Muscle of arm (tissue), 12 donors: ENCODE results near the gene SCAANT1. TPM values are rescaled to one million over a fixed set of nuclear protein-coding genes. Genes with fewer than 3 reads are reported as not detected.

Experiments
- DNase-seq: peaks from one replicate; pipeline ENCODE4 v3.0.0-alpha.2; 2013
- polyA plus RNA-seq, 12 donors: library from polyadenylated mRNA; unstranded; fragments of 120-200 nt; gene quantifications; one replicate each; pipeline ENCODE4 v1.2.1, GENCODE V29; 2013; ENCODE audit not compliant: insufficient read length in 12 of 12

SCAANT1 gene
- polyA plus RNA-seq, 12 donors = 0.51 to 2.0 (median 1.2) TPM; not detected in 5

DNA sequence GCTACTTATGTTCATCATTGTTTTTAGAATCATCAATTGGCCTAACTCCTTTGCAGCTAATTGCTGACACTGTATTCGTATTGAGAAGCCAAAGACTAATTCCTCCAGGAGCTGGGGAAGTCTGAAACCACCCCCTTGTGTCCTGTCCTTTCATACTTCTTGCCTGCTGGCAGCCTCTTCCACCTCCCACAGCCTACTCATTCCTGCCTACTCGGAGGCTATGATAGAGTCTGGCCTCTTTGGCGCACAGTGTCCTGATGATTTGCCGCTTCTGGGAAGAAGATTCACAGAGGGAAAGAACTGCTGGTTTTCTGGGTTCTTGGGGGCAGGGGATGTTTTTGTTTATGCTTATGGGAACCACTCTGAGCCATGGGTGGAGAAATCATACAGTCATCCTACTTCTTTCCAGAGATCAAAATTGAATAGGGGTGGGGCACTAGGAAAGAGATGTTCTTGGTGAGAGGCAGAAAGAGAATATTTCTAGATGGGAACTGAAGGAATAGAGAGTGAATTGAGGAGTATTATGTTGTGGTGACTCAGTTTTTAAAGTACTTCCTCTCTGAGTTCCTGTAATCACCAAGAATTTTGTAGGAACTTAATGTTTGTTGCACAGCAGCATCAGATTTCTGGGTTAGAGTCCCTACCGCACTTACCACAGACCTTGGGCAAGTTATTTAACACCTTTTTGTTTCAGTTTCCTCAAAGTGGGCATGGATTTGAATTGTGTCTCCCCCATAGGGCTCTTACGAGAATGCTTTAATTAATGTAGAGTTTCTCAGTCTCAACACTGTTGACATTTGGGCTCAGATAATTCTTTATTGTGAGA, 22.1 kb upstream of the SCAANT1 start:
- no peak for DNase-seq

GRCh38 chr3:63933459-63933858, 21.3 kb upstream of the SCAANT1 start:
- DNase-seq = no peak

DNA sequence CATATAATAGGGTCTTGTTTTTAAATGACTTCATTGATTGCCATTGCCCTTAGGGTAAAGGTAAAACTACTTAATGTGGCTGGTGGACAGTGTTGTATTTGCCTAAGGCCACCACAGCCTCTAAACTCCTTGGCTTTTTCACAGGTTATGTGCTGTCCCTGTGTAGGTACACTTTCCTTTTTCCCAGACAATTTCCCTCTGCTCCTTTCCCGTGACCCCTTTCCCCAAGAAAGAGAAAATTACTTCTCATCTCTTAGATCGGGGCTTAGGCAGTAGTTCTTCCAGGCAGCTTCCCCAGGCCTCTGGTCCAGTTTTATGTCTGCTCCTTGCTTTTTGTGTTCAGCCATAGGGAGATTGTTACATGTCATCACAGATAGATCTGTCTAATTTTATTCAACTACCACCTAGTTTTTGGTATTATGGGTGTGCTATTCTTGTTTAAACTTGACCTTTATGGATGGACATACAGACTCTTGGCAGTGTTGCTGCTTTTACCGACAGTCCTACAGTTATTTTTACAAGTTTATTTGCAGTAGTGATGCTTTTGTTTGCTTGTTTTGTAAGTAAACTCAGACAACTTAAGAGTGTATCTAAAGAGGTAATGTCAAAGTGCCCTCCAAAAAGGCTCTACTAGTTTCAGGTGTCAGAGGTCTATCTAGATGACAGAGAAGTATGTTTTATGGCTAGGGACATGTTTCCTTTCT, 20.5 kb upstream of the SCAANT1 start:
- no peak for DNase-seq

- no peak for DNase-seq
These were observed 19.1 kb upstream of the SCAANT1 start for GRCh38 chr3:63931290-63931689.

DNA sequence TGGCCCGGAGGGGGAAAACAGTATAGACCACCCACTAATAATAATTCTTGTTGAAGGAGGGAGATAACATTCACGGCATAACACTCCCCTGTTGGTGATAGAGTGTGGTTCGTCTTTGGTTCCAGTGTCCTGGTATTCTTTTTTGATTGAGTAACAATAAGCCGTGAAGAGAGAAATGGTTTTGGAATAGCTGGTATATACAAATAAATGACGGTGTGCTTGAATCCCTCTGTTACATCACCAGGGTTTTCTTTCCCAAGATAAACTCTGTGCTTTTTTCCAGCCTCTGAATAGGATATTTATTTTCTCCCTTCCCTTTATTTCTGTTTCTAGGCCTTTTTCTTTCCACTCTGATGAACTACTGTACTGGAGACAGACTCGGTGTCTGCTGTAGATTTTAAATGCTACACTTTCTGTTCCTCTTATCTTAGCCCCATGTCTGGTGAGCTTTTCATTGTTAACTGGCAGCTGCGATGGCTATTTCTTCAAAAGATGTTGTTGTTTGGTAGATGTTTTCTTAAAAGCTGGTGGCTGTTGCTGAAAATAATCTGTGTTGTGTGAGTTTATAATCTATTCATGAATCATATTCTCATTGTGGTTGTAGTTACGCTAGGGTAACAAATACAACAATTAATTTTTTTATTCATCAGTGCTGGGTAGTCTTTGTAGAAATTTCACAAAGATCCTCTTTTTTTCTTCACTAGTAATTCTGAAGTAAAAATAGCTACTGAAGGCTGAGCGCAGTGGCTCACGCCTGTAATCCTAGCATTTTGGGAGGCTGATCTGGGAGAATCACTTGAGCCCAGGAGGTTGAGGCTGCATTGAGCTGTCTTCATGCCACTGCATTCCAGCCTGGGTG, 15.5 kb upstream of the SCAANT1 start:
- DNase-seq = no peak

- DNase-seq = no peak
These were observed 14.1 kb upstream of the SCAANT1 start for GRCh38 chr3:63926309-63926708.

DNA sequence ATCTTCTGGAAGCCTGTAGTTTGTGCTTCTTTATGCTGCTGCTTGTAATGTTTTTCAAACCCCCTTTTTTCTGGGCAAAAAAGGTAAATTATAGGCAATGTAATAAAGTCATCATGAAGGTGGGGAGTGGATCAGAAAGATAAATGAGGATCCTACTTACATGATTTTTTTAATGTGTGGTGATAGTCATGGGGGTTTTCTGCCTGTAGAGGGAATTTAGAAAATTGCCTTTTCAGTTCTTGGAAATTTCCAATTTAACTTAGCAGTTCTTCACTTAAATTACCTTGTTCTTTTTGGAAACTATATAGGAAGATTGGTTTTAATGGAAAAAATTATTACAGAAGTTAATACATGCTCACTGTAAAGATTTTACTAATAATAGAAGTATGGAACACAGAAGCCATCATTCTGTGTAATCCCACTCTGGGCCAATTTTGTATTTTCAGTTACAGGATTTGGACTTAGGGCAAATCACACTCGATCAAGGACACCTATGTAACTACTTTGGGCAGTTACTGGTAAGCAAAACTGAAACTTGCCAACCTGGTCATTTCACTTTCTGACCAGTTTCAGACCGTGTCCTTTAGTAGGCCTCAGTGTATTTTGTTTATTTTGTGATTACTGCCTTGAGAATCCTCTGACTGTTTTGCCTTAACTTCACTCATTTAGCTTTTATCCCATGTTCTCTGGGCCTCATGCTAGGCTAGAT, 10.5 kb upstream of the SCAANT1 start:
- DNase-seq = no peak

GRCh38 chr3:63921741-63922482, 9.7 kb upstream of the SCAANT1 start:
- no peak for DNase-seq

DNA sequence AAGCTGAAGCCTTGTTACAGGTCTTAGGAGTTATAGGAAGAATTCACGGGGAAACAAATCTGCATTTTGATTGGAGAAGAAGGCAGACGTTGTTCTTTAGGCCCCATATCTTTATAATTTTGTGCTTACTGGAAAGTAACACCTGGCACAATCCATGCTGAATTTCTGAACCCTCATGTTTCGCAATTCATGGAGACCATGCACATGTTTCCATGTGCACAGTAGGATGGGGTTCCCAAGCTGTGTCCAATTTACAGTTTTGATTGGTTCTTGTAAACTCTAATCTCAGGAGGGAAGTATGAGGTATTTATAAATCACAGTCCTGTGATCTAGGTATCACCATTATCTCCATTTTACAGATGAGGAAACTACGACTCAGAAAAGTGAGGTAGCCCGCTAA, 7.8 kb upstream of the SCAANT1 start:
- DNase-seq = no peak

DNA sequence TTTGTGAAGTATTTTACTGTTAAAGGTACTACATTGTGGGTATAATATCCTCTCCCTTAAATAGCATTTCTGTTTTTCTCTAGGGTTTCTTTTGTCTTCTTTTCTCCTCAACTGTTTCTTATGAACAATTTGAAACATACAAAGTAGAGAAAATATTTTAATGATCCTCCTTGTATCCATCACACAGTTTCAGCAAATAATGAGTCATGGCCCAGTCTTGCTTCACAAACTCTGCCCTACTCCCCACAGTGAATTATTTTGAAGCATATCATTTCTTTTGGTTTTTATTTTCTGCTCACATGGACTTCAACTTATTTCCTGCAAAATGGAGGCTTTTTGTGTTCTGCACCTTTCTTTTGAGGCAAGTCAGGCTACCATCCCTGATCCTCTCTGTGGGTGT, 6.1 kb upstream of the SCAANT1 start:
- DNase-seq = no peak

DNA sequence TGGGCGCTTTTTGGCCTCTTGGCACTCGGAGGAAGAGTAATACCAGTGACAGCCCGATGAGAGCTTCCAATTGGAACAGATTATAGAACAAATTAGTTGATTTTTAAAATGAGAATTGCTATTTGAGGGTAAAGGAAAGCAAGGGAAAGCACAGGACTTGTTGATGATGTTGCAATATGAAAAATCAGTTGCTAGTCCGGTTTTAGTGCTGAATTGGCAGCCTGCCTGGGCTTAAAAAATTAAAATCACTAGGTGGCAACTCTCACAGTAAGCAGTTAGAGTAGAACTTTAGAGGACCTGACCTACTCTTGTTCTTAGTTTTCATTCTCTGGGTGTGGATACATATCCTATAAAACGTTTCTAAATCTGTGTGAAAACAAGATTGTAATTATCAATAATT, 2.1 kb upstream of the SCAANT1 start:
- DNase-seq = no peak

DNA sequence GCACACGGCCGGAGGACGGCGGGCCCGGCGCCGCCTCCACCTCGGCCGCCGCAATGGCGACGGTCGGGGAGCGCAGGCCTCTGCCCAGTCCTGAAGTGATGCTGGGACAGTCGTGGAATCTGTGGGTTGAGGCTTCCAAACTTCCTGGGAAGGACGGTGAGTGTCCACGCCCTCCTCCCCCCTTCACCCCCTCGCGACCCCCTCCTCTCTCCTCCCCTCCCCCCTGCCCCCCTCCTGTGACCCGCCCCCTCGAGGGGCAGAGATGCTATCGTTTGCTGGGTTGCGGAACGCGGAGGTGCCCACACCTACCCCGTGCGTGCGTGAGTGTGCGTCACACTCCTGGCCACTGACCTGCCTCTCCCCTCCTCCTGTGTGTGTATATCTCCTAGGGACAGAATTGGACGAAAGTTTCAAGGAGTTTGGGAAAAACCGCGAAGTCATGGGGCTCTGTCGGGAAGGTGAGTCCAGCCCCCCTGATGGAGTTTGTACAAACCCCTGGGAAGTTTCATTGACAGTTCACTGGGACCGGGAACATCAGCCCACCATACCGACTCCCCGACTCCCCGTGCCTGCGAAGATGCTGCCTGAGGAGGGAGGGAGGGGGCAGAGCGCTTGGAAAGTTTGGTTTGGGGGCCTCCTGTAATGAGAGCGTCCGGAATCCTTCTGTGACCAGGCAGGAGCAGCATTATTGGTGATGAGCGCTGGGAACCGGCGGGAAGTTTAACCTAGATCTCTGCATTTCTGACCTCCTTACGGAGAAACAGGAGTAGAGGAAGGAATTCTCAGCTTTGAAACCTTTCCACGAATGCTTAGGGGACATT, 795 bp upstream of the SCAANT1 start:
- peak; percentile 53 for DNase-seq

DNA sequence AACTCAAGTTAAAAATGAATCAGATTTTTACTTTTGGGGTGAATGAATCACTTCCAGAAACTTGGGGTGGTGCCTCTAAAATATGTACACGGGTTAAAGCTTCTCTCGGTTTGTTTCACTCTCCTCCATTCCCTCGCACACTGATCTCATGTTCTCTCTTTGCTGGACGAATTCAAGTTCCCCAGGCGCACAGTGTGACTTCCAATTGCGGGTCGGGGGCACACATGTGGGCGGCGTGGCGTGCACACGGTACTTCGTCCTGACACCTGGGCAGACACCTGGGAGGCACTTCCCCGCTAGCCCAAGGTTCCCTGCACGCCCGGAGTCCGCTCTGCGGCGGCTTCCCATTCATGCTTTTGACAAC, 692 bp downstream of the SCAANT1 start:
- no peak for DNase-seq

DNA sequence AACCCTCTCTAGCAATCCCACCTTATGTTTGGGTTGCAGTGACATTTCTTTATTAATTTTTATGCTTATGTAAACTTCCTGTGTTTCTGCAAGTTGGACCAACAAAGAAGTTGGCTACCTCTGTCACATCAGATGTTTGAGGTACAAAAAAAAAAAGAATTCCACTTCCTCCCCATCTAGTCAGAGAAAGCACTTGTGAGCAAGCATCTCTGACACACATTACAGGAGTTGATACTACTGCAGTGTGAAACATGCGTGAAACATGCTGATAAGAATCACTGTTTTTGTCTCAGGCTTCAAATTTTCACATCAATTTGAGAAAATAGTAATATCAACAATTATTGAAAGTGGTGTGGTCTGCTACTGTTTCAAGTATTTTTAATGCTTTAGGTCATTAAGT, 1.3 kb downstream of the SCAANT1 start:
- DNase-seq = no peak

- DNase-seq = no peak
These were observed 2.2 kb downstream of the SCAANT1 start for GRCh38 chr3:63910001-63910400.

- DNase-seq = no peak
These were observed 2.8 kb downstream of the SCAANT1 start for GRCh38 chr3:63909431-63909830.

GRCh38 chr3:63908776-63909175, 3.4 kb downstream of the SCAANT1 start:
- DNase-seq = no peak

DNA sequence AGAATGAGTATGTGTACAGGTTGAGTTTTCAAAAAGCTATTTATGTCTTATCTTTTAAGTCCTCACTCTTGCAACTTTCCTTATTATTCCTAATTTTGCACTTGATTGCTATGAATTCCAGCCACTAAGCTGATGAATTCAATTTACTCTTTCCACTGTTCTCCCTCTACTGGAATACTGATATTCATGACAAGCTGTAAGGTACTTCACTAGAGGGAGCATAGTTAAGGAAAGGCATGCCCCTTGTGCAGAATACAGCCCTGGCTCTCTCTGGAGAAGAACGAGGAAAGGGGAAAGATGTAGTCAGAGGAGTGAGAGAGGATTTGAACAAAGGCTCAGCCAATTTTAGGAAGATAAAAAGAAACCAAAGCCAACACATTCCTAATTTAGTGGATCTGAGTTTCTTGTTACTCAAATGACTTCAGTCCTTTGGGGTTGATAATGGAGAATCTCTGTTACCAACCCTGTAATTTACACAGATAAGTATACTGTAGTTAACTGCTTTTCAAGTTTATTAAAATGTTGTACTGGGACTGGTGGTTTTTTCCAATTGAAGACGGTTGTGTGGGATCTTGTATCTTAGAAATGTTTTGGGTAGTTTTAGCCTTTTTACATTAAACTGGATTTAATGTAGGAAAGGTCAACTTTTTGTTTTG, 4.0 kb downstream of the SCAANT1 start:
- DNase-seq = no peak

- DNase-seq = no peak
These were observed 6.2 kb downstream of the SCAANT1 start for GRCh38 chr3:63905731-63906620.
